GM23248 (cell line): ENCODE measurements around the gene RPGRIP1L. TPM values are rescaled to one million over a fixed set of nuclear protein-coding genes. Genes with fewer than 3 reads are reported as not detected.

ENCODE experiments used
- DNase-seq: peaks from one replicate; pipeline ENCODE4 v3.0.0-alpha.2; 2015
- H2AFZ ChIP-seq: fragments of 200-600 bp; sonication (generic); 2 replicates; pipeline ENCODE4 v1.6.1; 2016; ENCODE audit warnings: antibody characterized with exemption
- H3F3A ChIP-seq: fragments of 200-600 bp; sonication (generic); 2 replicates; pipeline ENCODE4 v1.6.1; 2016; ENCODE audit warnings: mild to moderate bottlenecking, antibody characterized with exemption, mixed run types; ENCODE audit not compliant: insufficient read depth
- H3K27ac ChIP-seq: fragments of 200-600 bp; sonication (generic); 2 replicates; pipeline ENCODE4 v1.5.1; 2016; ENCODE audit warnings: mild to moderate bottlenecking
- H3K27me3 ChIP-seq: fragments of 200-600 bp; sonication (generic); replicated peaks from 2 replicates; pipeline ENCODE4 v1.6.1; 2016; ENCODE audit warnings: mild to moderate bottlenecking; ENCODE audit not compliant: insufficient read depth
- H3K36me3 ChIP-seq: fragments of 200-600 bp; sonication (generic); 2 replicates; pipeline ENCODE4 v1.6.1; 2016; ENCODE audit warnings: low read depth, mild to moderate bottlenecking
- H3K4me1 ChIP-seq: fragments of 200-600 bp; sonication (generic); 2 replicates; pipeline ENCODE4 v1.6.1; 2016; ENCODE audit warnings: mild to moderate bottlenecking; ENCODE audit not compliant: insufficient read depth
- H3K4me2 ChIP-seq: fragments of 200-600 bp; sonication (generic); one replicate; pipeline ENCODE4 v1.6.1; 2016; ENCODE audit warnings: mild to moderate bottlenecking; ENCODE audit not compliant: unreplicated experiment
- H3K4me3 ChIP-seq: fragments of 200-600 bp; sonication (generic); 2 replicates; pipeline ENCODE4 v1.5.1; 2016; ENCODE audit warnings: mild to moderate bottlenecking
- H3K79me2 ChIP-seq: fragments of 200-600 bp; sonication (generic); 2 replicates; pipeline ENCODE4 v1.6.1; 2016; ENCODE audit warnings: mild to moderate bottlenecking; ENCODE audit not compliant: insufficient read depth
- H3K9ac ChIP-seq: fragments of 200-600 bp; sonication (generic); 2 replicates; pipeline ENCODE4 v1.6.1; 2016; ENCODE audit warnings: mild to moderate bottlenecking
- H3K9me2 ChIP-seq: fragments of 200-600 bp; sonication (generic); 2 replicates; pipeline ENCODE4 v1.6.1; 2016; ENCODE audit warnings: mixed run types, mild to moderate bottlenecking, moderate library complexity; ENCODE audit not compliant: insufficient read depth
- H3K9me3 ChIP-seq: fragments of 200-600 bp; sonication (generic); one replicate; pipeline ENCODE4 v1.6.1; 2017; ENCODE audit warnings: low read depth
- H4K20me1 ChIP-seq: fragments of 200-600 bp; sonication (generic); 2 replicates; pipeline ENCODE4 v1.6.0; 2016; ENCODE audit not compliant: insufficient read depth
- EZH2 ChIP-seq: fragments of 200-600 bp; sonication (generic); IDR thresholded peaks from 2 replicates; pipeline ENCODE4 v1.6.1; 2018; ENCODE audit warnings: antibody characterized with exemption, mild to moderate bottlenecking; ENCODE audit not compliant: insufficient read depth, poor library complexity, severe bottlenecking
- EZH2phosphoT487 ChIP-seq: fragments of 200-600 bp; sonication (generic); IDR thresholded peaks from 2 replicates; pipeline ENCODE4 v1.6.1; 2018; ENCODE audit warnings: antibody characterized with exemption, moderate library complexity, mild to moderate bottlenecking, low read depth; ENCODE audit not compliant: insufficient read depth
- WGBS, 2 experiments: methylation state at CpG; one replicate each; pipeline ENCODE4 v1.1.6; 2015 to 2017; ENCODE audit warnings: low lambda C conversion rate in 2 of 2, low coverage in 1 of 2; ENCODE audit errors: missing lambda C conversion rate in 2 of 2; 5-methylcytosine and 5-hydroxymethylcytosine counted together
- in situ Hi-C: fragments of 300-500 bp; cut with MboI; formaldehyde crosslinking; loops from 2 replicates; pipeline ENCODE4 v1.15.0; 2020
- polyA plus RNA-seq: library from polyadenylated mRNA; unstranded; fragments of >200 nt; fragmentation: Nextera tagmentation; extraction: Ambion mirVana; gene quantifications from 2 replicates; pipeline ENCODE4 v1.2.1, GENCODE V29; 2016
- total RNA-seq: library from RNA; depleted of rRNA; stranded (reverse); fragments of >200 nt; shearing (Covaris generic); gene quantifications from 2 replicates; pipeline ENCODE4 v1.2.3, GENCODE V29; 2014

The RPGRIP1L gene
- total and polyA plus RNA-seq, 2 experiments from 2014 or later = 16.3 to 16.8 TPM

DNA sequence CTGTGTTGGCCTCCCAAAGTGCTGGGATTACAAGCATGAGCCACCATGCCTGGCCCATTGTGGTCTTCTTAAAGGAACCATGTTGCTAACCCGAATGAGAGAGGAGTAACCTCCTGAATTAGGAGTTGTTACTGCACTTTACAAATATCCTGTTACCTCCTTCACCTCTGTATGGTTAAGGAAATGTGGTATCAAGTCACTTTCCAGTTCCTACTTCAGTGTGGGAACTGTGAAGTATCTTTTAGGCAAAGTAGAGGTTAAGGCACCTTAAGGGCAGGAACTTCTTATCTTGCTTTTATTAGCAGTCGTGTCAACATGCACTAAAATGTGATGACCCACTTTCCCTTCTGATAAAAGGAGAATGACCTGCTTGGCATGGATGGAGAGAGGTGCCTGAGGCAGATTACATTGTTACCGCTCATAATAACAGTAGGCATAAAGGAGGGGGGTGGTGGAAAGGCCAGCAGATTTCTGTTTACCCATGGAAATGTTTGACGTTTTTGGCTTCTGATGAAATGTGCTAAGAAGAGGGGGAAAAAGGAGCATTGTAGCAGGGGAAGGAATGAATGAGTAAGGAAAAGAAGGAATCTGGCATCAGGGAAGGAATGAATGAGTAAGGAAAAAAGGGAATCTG lies 28.8 kb upstream of the RPGRIP1L start:
- in situ Hi-C loops = no loop called here
- H3K27ac ChIP-seq = peak overlapping the region; percentile 18; the same call in 1 of the 2 replicates
- H3K4me3 ChIP-seq = no peak overlapping the region
- H3K36me3 ChIP-seq = 0 out of 2 replicates have a peak, but pooled peaks cover 3% of the 10 kb centered on the region
- 52 to 58% methylated on average over 4 of the region's 4 CpGs for WGBS, 2 experiments
- no peak for TF ChIP-seq EZH2phosphoT487
- no peak for TF ChIP-seq EZH2
- no peak overlapping the region for H2AFZ ChIP-seq
- H3K27me3 ChIP-seq = no peaks in the 10 kb centered on the region
- H4K20me1 ChIP-seq = no peaks in the 10 kb centered on the region; the same call in 1 of the 2 replicates
- H3K79me2 ChIP-seq = peaks cover 100% of the 10 kb centered on the region
- peak; percentile 35 for DNase-seq
- H3K4me1 ChIP-seq = peaks cover 10% of the 10 kb centered on the region
- no peaks in the 10 kb centered on the region for H3K9me3 ChIP-seq
- no peak overlapping the region for H3K9ac ChIP-seq
- no peaks in the 10 kb centered on the region for H3K9me2 ChIP-seq
- H3K4me2 ChIP-seq = no peak overlapping the region
- no peaks in the 10 kb centered on the region for H3F3A ChIP-seq

- H3K79me2 ChIP-seq = peaks cover 100% of the 10 kb centered on the region
- TF ChIP-seq EZH2phosphoT487 (no peak), EZH2 (no peak)
- WGBS, 2 experiments = 70 to 71% methylated on average over 3 of the region's 3 CpGs
- H3K27me3 ChIP-seq = no peaks in the 10 kb centered on the region
- in situ Hi-C loops = no loop called here
- no peaks in the 10 kb centered on the region for H3K9me3 ChIP-seq
- no peaks in the 10 kb centered on the region for H3F3A ChIP-seq
- H3K9me2 ChIP-seq = no peaks in the 10 kb centered on the region
- H3K36me3 ChIP-seq = 0 out of 2 replicates have a peak, but pooled peaks cover 3% of the 10 kb centered on the region
- H4K20me1 ChIP-seq = no peaks in the 10 kb centered on the region; the same call in 1 of the 2 replicates
- no peak overlapping the region for H2AFZ ChIP-seq
- H3K4me3 ChIP-seq = no peak overlapping the region
- no peak overlapping the region for H3K4me2 ChIP-seq
- DNase-seq = peak; percentile 15
- no peak overlapping the region for H3K9ac ChIP-seq
- peaks cover 10% of the 10 kb centered on the region for H3K4me1 ChIP-seq
- H3K27ac ChIP-seq = no peak overlapping the region
Observed at GRCh38 chr16:53730693-53731092, 27.0 kb upstream of the RPGRIP1L start.

DNA sequence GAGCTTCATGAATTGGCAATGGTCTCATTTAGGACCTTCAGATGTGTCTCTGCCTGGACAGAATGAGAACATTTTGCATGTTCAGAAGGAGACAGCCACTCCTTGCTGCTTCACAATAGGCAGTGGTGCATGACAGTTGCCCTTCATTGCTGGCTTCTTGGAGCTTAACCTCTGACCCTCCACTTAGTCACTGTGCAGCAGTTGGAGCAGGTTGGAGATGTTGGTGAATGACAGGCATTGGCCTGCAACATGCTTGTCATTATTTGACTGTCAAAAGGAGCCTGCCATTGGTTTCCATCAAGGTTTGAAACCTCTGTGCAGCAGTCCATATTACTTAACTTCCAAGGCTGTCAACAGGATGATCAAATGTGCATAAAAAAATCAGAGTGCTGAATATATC lies 23.0 kb upstream of the RPGRIP1L start:
- no peaks in the 10 kb centered on the region for H3K9me2 ChIP-seq
- no peak overlapping the region for H3K9ac ChIP-seq
- in situ Hi-C loops = no loop called here
- H3K79me2 ChIP-seq = peaks cover 100% of the 10 kb centered on the region
- H3K4me1 ChIP-seq = no peaks in the 10 kb centered on the region
- no peaks in the 10 kb centered on the region for H4K20me1 ChIP-seq
- TF ChIP-seq EZH2phosphoT487 (no peak), EZH2 (no peak)
- H3K27ac ChIP-seq = no peak overlapping the region
- no peaks in the 10 kb centered on the region for H3K27me3 ChIP-seq
- H2AFZ ChIP-seq = no peak overlapping the region
- H3K36me3 ChIP-seq = 0 out of 2 replicates have a peak, but pooled peaks cover 3% of the 10 kb centered on the region
- no peaks in the 10 kb centered on the region for H3F3A ChIP-seq
- no peaks in the 10 kb centered on the region for H3K9me3 ChIP-seq
- H3K4me2 ChIP-seq = no peak overlapping the region
- no peak for DNase-seq
- H3K4me3 ChIP-seq = no peak overlapping the region

DNA sequence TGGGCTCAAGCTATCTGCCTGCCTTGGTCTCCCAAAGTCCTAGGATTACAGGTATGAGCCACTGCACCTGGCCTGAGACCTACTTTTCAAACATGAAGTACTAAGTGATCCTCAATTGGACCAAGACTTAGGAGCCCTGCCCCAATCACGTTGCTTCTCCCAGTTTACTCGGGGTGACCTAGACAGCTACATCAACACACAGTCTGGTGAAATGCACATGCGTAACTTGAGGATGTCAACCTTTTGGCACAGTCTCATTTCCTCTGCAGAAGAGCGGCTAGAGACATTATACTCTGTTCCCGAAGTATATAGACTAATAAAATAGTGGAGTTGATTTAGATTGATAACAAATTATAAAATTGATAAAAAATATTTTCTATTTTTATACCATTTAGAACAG lies 17.4 kb upstream of the RPGRIP1L start:
- H3K36me3 ChIP-seq = no peaks in the 10 kb centered on the region
- TF ChIP-seq EZH2 (no peak), EZH2phosphoT487 (no peak)
- no peak overlapping the region for H3K4me2 ChIP-seq
- peaks cover 98% of the 10 kb centered on the region for H3K79me2 ChIP-seq
- H3K27me3 ChIP-seq = no peaks in the 10 kb centered on the region
- H4K20me1 ChIP-seq = 0 out of 2 replicates have a peak, but pooled peaks cover 3% of the 10 kb centered on the region
- DNase-seq = no peak
- H3K4me1 ChIP-seq = peaks cover 13% of the 10 kb centered on the region; the same call in 1 of the 2 replicates
- no peak overlapping the region for H2AFZ ChIP-seq
- no peak overlapping the region for H3K9ac ChIP-seq
- 89 to 90% methylated on average over 5 of the region's 5 CpGs for WGBS, 2 experiments
- no peak overlapping the region for H3K27ac ChIP-seq
- no peaks in the 10 kb centered on the region for H3K9me3 ChIP-seq
- H3F3A ChIP-seq = 0 out of 2 replicates have a peak, but pooled peaks cover 4% of the 10 kb centered on the region
- H3K4me3 ChIP-seq = no peak overlapping the region
- in situ Hi-C loops = no loop called here
- H3K9me2 ChIP-seq = no peaks in the 10 kb centered on the region
